NOMO-1 treated with dmso at 0.1 percent for 144 hours (cell line): ENCODE data around the gene ATP7A.
"Not testable (repeated sequence)": the region's sequence is repeated elsewhere in the genome, so short reads cannot be mapped to it uniquely, and the experiment has no call there.

Source experiments
- DNase-seq: peaks from one replicate; lab custom pipeline; 2025; ENCODE audit not compliant: unreplicated experiment; lab: John Stamatoyannopoulos, UW

ATP7A gene

GRCh38 chrX:78029663-78030062, 119.2 kb downstream of the ATP7A start:
- DNase-seq, result no peak

DNA sequence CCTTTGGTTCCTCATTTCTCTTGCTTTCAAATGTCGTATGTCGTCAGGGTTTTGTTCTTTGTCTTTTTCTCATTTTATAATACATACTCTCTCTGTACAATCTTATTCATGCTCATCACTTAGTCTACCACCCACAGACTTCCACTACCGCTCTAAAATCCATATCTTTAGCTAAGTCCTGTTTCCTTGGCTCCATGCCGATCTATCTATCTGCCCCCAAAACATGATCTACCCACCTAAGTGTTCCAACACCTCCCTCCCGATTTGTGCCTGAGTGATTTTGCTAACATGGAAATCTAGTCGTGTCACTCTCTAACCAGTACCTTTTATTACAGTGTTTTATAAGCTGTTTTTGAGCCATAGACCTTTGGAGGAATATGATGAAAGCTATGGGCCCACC, 124.6 kb downstream of the ATP7A start:
- DNase-seq, result no peak

DNA sequence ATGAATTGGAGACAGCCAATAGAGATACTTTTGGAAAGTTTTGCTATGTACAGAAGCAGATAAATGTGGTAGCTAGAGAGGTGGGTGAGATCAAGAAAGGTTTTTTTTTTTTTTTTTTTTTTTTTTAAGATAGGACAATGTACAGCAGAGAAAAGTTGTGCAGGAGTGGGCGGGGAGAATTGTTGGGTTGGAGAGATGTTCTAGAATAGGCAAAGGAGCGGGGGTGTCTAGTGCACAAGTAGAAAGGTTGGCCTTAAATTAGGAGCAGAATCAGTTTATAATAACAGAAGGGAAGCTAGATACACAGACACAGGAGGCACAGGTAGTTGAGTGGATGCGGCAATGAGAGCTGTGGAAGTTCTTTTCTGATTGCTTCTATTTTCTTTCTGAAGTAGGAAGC, 127.4 kb downstream of the ATP7A start:
- no peak for DNase-seq

- no peak for DNase-seq
Observed at GRCh38 chrX:78042601-78043000, 132.1 kb downstream of the ATP7A start.

GRCh38 chrX:78046362-78046761, 135.9 kb downstream of the ATP7A start:
- no peak for DNase-seq

DNA sequence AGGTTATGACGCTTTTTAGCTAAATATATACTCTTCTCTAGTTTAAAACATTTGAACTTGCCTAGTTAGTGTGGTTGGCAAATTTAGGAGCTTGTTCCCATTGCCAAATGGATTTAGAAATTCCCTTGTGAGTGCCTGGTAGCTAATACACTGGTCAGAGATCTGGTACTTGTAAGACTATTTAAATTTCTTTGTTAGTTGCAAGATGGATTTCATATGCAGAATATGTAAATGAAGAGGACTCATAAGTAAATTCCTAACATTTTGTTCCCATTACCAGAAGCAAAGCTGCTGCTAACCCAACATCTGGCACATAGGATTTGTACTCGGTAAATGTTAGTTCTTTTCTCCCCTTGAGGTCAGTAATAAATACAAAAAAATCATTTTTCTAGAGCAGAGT, 137.6 kb downstream of the ATP7A start:
- DNase-seq, result no peak

GRCh38 chrX:78063687-78064086, 153.2 kb downstream of the ATP7A start:
- DNase-seq, result no peak

GRCh38 chrX:78064152-78064551, 153.7 kb downstream of the ATP7A start:
- DNase-seq, result no peak

DNA sequence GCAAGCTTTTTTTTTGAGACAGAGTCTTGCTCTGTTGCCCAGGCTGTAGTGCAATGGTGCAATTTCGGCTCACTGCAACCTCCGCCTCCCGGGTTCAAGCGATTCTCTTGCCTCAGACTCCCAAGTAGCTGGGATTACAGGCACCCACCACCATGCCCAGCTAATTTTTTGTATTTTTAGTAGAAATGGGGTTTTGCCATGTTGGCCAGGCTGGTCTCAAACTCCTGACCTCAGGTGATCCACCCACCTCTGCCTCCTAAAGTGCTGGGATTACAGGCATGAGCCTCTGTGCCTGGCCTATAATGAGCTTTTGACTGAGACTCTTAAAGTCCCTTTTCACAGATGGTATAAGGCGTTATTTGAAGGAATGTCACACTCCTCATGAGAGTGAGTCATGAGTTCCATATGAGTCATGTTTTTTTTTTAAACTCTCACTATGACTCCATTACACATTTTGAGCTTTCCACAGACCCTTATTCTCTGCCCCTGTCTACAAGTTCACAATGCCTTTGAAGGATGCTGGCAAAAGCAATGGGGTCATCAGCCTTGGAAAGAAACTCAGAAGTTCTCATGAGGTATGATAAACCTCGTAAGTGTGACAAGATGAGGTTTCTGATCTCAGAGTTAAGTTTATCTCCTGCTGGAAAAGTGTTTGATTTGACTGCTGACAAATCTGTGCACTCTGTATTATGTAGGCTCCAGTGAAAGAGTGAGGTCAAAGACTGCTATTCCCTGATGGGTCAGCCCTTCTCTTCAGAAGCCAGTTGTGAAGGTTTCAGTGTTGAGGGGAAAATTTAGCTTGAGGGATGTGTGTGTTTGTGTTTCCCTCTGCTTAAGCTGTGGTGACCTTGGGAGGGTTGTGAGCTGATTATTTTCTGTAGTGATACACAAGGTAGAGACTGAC, 154.5 kb downstream of the ATP7A start:
- DNase-seq, result not testable (repeated sequence)

GRCh38 chrX:78066110-78066509, 155.6 kb downstream of the ATP7A start:
- DNase-seq, result no peak

GRCh38 chrX:78071331-78071730, 160.8 kb downstream of the ATP7A start:
- no peak for DNase-seq

DNA sequence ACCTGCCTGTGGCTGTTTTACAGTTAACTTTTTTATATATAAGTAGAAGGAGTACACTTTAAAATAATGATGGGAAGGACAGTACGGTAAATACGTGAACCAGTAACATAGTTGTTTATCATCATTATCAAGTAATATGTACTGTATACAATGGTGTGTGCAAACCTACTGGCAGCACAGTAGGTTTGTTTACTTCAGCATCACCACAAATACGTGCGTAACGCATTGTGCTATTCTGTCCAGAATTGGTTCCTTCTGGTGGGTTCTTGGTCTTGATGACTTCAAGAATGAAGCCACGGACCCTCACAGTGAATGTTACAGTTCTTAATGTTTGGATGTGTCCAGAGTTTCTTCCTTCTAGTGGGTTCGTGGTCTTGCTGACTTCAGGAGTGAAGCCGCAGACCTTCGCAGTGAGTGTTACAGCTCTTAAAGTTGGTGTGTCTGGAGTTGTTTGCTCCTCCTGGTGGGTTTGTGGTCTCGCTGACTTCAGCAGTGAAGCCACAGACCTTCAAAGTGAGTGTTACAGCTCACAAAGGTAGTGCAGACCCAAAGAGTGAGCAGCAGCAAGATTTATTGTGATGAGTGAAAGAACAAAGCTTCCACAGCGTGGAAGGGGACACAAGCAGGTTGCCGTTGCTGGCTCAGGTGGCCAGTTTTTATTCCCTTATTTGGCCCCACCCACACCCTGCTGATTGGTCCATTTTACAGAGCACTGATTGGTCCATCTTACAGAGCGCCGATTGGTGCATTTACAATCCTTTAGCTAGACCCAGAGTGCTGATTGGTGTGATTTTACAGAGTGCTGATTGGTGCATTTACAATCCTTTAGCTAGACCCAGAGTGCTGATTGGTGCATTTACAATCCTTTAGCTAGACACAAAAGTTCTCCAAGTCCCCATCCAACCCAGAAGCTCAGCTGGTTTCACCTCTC, 162.9 kb downstream of the ATP7A start:
- not testable (repeated sequence) for DNase-seq

DNA sequence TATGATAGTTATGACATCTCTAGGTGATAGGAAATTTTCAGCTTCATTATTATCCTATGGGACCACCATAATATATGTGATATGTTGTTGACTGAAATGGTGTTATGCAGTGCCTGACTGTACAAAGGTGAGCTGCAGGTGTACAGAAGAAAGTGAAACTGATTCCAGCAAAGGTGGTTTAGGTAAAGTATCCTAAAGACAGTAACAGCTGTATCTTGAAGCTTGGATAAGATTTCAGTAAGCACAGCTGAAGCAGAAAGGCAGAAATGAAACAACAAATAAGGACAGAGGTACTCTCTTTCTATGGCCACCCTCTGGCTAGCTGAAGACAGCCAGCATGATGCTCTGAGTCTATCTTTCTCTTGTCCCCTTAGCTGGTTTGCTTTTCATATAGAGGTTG, 163.6 kb downstream of the ATP7A start:
- no peak for DNase-seq

DNA sequence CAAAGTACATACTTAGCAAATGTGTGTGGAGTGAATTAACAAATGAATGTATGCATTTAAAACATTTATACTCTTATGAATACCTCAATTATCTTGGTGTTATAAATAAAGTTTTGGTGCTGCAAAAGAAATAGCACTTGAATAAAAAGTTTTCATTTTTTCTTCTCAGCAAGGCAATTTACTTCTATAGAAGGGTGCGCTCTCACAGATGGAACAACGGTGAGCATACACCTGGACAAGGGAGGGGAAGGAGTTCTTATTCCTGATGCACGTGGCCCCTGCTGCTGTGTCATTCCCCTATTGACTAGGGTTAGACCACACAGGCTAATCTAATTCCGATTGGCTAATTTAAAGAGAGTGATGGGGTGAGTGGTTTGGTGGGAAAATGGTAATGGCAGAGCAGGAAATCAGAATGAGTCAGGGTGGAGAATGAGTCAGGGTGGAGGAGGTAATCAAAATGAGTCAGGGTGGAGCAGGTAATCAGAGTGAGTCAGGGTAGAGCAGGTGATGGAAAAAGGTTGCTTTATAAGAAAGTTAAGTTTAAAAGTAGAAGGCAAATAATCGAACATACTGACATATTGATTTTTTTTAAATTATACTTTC, 165.4 kb downstream of the ATP7A start:
- DNase-seq, result no peak

DNA sequence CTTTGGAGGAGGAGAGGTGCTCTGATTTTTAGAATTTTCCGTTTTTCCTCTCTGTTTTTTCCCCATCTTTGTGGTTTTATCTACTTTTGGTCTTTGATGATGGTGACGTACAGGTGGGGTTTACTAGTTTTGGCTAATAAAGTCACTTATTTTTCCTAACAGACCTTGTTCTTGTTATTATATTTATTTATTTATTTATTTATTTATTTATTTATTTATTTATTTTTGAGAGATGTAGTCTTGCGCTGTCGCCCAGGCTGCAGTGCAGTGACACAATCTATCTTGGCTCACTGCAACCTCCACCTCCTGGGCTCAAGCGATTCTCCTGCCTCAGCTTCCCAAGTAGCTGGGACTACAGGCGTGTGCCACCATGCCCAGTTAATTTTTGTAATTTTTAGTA, 170.9 kb downstream of the ATP7A start:
- DNase-seq, result not testable (repeated sequence)

GRCh38 chrX:78092296-78092695, 181.8 kb downstream of the ATP7A start:
- no peak for DNase-seq

DNA sequence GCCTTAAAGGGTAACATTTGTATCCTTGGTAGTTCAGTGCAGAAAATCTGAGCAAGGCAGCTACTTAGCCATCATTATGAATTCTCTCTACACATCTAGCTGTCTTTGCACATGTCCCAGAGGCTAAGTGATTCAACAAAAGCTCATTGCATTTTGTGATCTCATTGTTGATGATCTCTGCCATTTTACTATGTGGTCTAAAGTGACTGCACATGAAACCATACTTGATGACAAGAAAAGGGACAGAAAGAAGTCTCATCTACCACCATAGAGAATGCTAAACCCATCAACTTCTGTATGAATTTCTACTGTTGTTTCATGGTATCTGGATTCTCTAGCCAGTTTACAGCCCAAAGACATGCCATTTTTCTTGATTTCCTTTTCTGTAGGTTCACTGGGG, 187.6 kb downstream of the ATP7A start:
- no peak for DNase-seq
